ENCODE results near the gene TBCCD1.

GRCh38 chr3:186510374-186511079 lies 56.6 kb downstream of the TBCCD1 start:
- TF ChIP-seq, protein P1, sequence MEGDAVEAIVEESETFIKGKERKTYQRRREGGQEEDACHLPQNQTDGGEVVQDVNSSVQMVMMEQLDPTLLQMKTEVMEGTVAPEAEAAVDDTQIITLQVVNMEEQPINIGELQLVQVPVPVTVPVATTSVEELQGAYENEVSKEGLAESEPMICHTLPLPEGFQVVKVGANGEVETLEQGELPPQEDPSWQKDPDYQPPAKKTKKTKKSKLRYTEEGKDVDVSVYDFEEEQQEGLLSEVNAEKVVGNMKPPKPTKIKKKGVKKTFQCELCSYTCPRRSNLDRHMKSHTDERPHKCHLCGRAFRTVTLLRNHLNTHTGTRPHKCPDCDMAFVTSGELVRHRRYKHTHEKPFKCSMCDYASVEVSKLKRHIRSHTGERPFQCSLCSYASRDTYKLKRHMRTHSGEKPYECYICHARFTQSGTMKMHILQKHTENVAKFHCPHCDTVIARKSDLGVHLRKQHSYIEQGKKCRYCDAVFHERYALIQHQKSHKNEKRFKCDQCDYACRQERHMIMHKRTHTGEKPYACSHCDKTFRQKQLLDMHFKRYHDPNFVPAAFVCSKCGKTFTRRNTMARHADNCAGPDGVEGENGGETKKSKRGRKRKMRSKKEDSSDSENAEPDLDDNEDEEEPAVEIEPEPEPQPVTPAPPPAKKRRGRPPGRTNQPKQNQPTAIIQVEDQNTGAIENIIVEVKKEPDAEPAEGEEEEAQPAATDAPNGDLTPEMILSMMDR (IDR thresholded peaks at IDR 0.05): no peak
- no peak for TF ChIP-seq POLR2A (IDR thresholded peaks at IDR 0.05)

Data from body of pancreas (tissue), 4 donors.